Measurements from ENCODE around the gene CALML3. TPM values are rescaled to one million over a fixed set of nuclear protein-coding genes. Genes with fewer than 3 reads are reported as not detected.

Gene CALML3
- total RNA-seq, 1 experiment from 2014 or later, result not detected

GRCh38 chr10:5560142-5560816 is 35.5 kb downstream of the CALML3 start:
- Mint-ChIP-seq H3K36me3 (ENCODE audit: insufficient read depth in 1 of 3, low read depth in 3 of 3) (no peaks in the 10 kb centered on the region; a peak in 1 of 7 replicates), H3K4me3 (no peak overlapping the region), H3K27me3 (ENCODE audit: low read depth) (peaks cover 1% of the 10 kb centered on the region; the same call in 1 of the 2 replicates), H3K27ac (no peak overlapping the region), H3K4me1 (peaks cover 10 to 20% of the 10 kb centered on the region in 2 experiments), H3K9me3 (no peaks in the 10 kb centered on the region)
- no peak overlapping the region for H2BK15ac ChIP-seq (ENCODE audit: low read depth, low read length)
- WGBS (ENCODE audit: extremely low coverage, insufficient read length, low lambda C conversion rate), result no CpG with 5 or more reads among the region's 10 CpGs
- H2BK12ac ChIP-seq (ENCODE audit: insufficient read length, low read depth, low read length), result no peak overlapping the region
- TF ChIP-seq CTCF (conservative IDR thresholded peaks at IDR 0.05), result no peak
- no peaks in the 10 kb centered on the region; the same call in 1 of the 2 replicates for H3K4me1 ChIP-seq (ENCODE audit: insufficient read depth, low read length)
- H2BK20ac ChIP-seq (ENCODE audit: low read depth, low read length, poor library complexity, severe bottlenecking), result no peak overlapping the region
- H3K14ac ChIP-seq (ENCODE audit: insufficient read depth, low read length), result no peak overlapping the region
- no peaks in the 10 kb centered on the region for H3K79me2 ChIP-seq (ENCODE audit: insufficient read depth, low read length)
- no peak overlapping the region for H4K91ac ChIP-seq (ENCODE audit: insufficient read length, low read depth, low read length)
- H3K18ac ChIP-seq (ENCODE audit: insufficient read length, low read depth, low read length), result no peak overlapping the region
- no peak overlapping the region for H2BK120ac ChIP-seq (ENCODE audit: low read depth, low read length, poor library complexity, severe bottlenecking)
- no peak overlapping the region for H3K27ac ChIP-seq (ENCODE audit: insufficient read length, low read depth, low read length)
- no peak overlapping the region for H2BK5ac ChIP-seq (ENCODE audit: insufficient read length, low read length)
- no peak overlapping the region for H3T11ph ChIP-seq (ENCODE audit: low read length)
- no peak overlapping the region for H4K5ac ChIP-seq (ENCODE audit: insufficient read length, low read depth, low read length)
- no peaks in the 10 kb centered on the region for H3K9me3 ChIP-seq (ENCODE audit: control insufficient read depth, low read depth, low read length)
- no peak overlapping the region for H3K4me2 ChIP-seq (ENCODE audit: insufficient read depth, insufficient read length, low read length)
- no peak overlapping the region for H3K23ac ChIP-seq (ENCODE audit: insufficient read length, low read depth, low read length)
- H3K23me2 ChIP-seq (ENCODE audit: insufficient read length, low read depth, low read length, poor library complexity, severe bottlenecking), result no peaks in the 10 kb centered on the region
- H3K79me1 ChIP-seq (ENCODE audit: insufficient read depth, low read depth, low read length, poor library complexity, severe bottlenecking), result no peaks in the 10 kb centered on the region
- no peaks in the 10 kb centered on the region for H3K27me3 ChIP-seq (ENCODE audit: insufficient read depth, low read length)
- no peak overlapping the region for H4K8ac ChIP-seq (replicated peaks; ENCODE audit: insufficient read length, low read depth, low read length)
- no peak for DNase-seq
- no peak overlapping the region for H2AK5ac ChIP-seq (ENCODE audit: insufficient read length, low read length)
- H3K9ac ChIP-seq (ENCODE audit: extremely low read depth, insufficient read length, low read length), result no peak overlapping the region
- H4K20me1 ChIP-seq (ENCODE audit: control insufficient read depth, insufficient read depth, insufficient read length), result no peaks in the 10 kb centered on the region
- no peak overlapping the region for H2AFZ ChIP-seq (ENCODE audit: low read length)
- no peak overlapping the region for H3K56ac ChIP-seq (ENCODE audit: insufficient read length, low read depth, low read length)
- H3K4ac ChIP-seq (ENCODE audit: low read depth, low read length), result no peak overlapping the region

All from H9 (cell line).